IMR-90 (cell line): ENCODE measurements around the gene ADGRD1.

Source experiments
- BHLHE40 ChIP-seq: fragments of 150-350 bp; IDR thresholded peaks from 2 replicates; pipeline ENCODE4 v1.6.1; 2016; ENCODE audit warnings: mild to moderate bottlenecking, low read depth, low read length
- CEBPB ChIP-seq: IDR thresholded peaks from 2 replicates; pipeline ENCODE4 v1.6.1; 2012; ENCODE audit warnings: low read depth, low read length, improper control_type of control experiment
- CHD1 ChIP-seq: IDR thresholded peaks from 2 replicates; pipeline ENCODE4 v1.6.1; 2012; ENCODE audit warnings: low read depth, low read length, improper control_type of control experiment
- MAFK ChIP-seq: IDR thresholded peaks from 2 replicates; pipeline ENCODE4 v1.6.1; 2012; ENCODE audit warnings: low read depth, low read length, improper control_type of control experiment
- MXI1 ChIP-seq: IDR thresholded peaks from 2 replicates; pipeline ENCODE4 v1.6.1; 2012; ENCODE audit warnings: low read depth, mild to moderate bottlenecking, low read length, moderate library complexity, borderline replicate concordance
- POLR2A ChIP-seq: IDR thresholded peaks from 2 replicates; pipeline ENCODE4 v1.6.1; 2012; ENCODE audit warnings: mild to moderate bottlenecking, low read depth, low read length
- RAD21 ChIP-seq: IDR thresholded peaks from 2 replicates; pipeline ENCODE4 v1.6.1; 2012; ENCODE audit warnings: low read length, improper control_type of control experiment
- SMC3 ChIP-seq: fragments of 150-350 bp; IDR thresholded peaks from 2 replicates; pipeline ENCODE4 v1.6.1; 2016; ENCODE audit warnings: low read depth, mild to moderate bottlenecking, antibody characterized with exemption, low read length, moderate library complexity
- TF ChIP-seq, protein P1 (sequence below): conservative IDR thresholded peaks from 2 replicates; pipeline ENCODE4 v1.5.1; 2012; ENCODE audit warnings: mild to moderate bottlenecking, low read depth, low read length, improper control_type of control experiment
- TF ChIP-seq, protein P2 (sequence below): fragments of 150-350 bp; IDR thresholded peaks from 2 replicates; pipeline ENCODE4 v1.6.1; 2017; ENCODE audit warnings: mild to moderate bottlenecking, antibody characterized with exemption, low read length, low read depth
- TF ChIP-seq, protein P3 (sequence below): fragments of 150-350 bp; IDR thresholded peaks from 2 replicates; pipeline ENCODE4 v1.6.1; 2016; ENCODE audit warnings: low read depth, mild to moderate bottlenecking, low read length, moderate library complexity, borderline replicate concordance

DNA sequence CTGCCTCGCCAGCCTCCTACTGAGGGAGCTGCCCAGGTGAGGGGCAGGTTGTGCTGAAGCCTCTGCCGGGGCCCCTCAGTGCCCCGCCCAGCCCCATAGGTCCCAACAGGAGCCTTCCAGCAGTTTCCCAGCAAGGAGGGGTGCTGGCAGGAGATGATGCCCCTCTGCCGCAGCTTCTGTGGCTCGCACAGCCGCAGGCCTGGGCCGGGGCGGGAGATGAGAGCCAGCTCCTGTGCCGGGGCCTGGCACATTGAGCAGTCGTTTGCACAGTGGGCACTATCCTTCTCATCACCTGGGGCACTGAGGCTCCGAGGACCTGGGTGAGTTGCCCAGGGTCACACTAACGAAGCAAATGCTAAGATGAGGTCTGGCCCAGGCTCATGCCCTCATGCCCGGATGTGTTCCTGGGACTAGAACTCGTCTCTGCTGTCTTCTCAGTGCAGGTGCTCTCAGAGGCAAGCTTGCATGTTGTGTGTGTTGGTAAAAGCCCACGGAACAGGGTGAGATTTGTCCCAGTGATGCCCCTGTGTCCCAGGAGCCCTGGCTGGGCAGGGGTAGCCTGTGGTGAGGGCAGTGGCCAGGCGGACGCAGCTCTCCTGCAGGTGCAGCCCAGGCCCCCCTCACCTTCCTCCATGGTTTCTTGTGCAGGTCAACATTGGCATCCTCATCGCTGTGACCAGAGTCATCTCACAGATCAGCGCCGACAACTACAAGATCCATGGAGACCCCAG, 177.5 kb downstream of the ADGRD1 start:
- TF ChIP-seq, protein P1, sequence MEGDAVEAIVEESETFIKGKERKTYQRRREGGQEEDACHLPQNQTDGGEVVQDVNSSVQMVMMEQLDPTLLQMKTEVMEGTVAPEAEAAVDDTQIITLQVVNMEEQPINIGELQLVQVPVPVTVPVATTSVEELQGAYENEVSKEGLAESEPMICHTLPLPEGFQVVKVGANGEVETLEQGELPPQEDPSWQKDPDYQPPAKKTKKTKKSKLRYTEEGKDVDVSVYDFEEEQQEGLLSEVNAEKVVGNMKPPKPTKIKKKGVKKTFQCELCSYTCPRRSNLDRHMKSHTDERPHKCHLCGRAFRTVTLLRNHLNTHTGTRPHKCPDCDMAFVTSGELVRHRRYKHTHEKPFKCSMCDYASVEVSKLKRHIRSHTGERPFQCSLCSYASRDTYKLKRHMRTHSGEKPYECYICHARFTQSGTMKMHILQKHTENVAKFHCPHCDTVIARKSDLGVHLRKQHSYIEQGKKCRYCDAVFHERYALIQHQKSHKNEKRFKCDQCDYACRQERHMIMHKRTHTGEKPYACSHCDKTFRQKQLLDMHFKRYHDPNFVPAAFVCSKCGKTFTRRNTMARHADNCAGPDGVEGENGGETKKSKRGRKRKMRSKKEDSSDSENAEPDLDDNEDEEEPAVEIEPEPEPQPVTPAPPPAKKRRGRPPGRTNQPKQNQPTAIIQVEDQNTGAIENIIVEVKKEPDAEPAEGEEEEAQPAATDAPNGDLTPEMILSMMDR, result no peak
- no peak for TF ChIP-seq POLR2A
- no peak for TF ChIP-seq CEBPB
- TF ChIP-seq CHD1, result no peak
- no peak for TF ChIP-seq MXI1
- no peak for TF ChIP-seq BHLHE40
- TF ChIP-seq, protein P2, sequence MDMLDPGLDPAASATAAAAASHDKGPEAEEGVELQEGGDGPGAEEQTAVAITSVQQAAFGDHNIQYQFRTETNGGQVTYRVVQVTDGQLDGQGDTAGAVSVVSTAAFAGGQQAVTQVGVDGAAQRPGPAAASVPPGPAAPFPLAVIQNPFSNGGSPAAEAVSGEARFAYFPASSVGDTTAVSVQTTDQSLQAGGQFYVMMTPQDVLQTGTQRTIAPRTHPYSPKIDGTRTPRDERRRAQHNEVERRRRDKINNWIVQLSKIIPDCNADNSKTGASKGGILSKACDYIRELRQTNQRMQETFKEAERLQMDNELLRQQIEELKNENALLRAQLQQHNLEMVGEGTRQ, result no peak
- TF ChIP-seq RAD21, result no peak
- TF ChIP-seq SMC3, result no peak
- TF ChIP-seq MAFK, result no peak
- TF ChIP-seq, protein P3, sequence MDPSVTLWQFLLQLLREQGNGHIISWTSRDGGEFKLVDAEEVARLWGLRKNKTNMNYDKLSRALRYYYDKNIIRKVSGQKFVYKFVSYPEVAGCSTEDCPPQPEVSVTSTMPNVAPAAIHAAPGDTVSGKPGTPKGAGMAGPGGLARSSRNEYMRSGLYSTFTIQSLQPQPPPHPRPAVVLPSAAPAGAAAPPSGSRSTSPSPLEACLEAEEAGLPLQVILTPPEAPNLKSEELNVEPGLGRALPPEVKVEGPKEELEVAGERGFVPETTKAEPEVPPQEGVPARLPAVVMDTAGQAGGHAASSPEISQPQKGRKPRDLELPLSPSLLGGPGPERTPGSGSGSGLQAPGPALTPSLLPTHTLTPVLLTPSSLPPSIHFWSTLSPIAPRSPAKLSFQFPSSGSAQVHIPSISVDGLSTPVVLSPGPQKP, result no peak
